A549 treated with ZK216348 at 1 μM for 4 hours (cell line): ENCODE data around the gene COBLL1. TPM values are rescaled to one million over a fixed set of nuclear protein-coding genes. Genes with fewer than 3 reads are reported as not detected.

Experiments used
- total RNA-seq: library from RNA; stranded (reverse); fragments of 200-300 nt; extraction: Qiagen RNA extraction; gene quantifications from 5 replicates; pipeline ENCODE4 v1.2.3, GENCODE V29; 2022; ENCODE audit warnings: low read depth

COBLL1 gene
- total RNA-seq = 3.0 to 4.4 TPM (median 3.9 TPM) in 5 replicates

DNA sequence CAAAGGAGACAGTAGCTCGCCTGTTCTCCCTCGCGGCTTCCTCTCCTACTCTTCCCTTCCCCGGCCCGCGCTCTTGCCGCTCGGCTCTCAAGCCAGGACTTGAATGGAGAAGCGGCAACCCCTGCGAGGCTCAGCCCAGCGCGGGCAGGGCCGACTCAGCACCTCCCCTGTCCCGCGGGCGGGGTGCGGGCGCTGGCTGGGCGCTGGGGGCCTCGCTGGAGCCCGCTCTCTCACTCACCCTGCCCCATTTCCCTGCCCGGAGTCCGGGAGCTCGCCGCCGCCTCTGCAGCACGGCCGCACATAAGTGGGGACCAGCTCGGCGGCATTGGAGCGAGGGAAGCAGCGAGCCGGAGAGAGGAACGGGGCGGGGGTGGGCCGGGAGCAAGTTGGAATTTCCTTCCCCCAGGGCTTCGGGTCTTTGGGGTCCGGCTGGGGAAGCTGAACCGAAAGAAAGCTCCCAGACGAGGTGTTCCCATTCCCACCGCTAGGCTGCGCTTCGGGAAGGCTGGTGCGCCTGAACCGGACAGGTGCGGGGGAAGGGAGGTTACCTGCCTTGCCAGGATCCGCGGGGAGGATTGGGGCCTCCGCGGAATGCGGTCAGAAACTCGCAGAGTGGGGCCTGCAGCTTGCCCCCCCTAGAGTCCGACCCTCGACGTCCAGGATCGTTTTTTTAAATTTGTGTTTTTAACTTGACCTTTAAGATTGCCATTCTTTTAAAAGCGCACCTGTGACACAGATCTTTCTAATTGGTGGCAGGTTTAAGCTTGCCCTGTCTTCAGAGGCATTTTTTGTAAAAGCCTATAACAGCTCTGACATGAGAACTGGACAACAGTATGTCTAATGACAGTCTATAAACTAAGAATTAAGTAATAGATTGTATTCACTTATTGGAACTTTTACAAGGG, at the start of gene COBLL1:
Gene COBLL1, minus strand, starts transcription at position 105 of the 905 bp plus-strand sequence. CDS start 627 bp downstream, outside the sequence.

Other genes with a start within 250 kb of the COBLL1 start
- gene GRB14, start 220.3 kb downstream of the COBLL1 start, total RNA-seq = 4.6 to 7.4 TPM (median 5.2 TPM) in 5 replicates
- gene SLC38A11, start 113.7 kb upstream of the COBLL1 start, total RNA-seq = not detected in 5 replicates